Natural killer cell (primary cell): ENCODE results near the gene PKD1. TPM values are rescaled to one million over a fixed set of nuclear protein-coding genes. Genes with fewer than 3 reads are reported as not detected.
A peak's percentile ranks its signal among the peaks of the same experiment; 100 is the strongest.

Experiments used
- ATAC-seq, 3 donors: fragments of 150-1000 bp in 2 of 3; fragments of 200-7000 bp in 1 of 3; cut with Tn5 transposase; 1 replicate in 1 of 3; 2 replicates in 2 of 3; pipeline ENCODE4 v1.10.0; 2021; ENCODE audit warnings: mild to moderate bottlenecking in 2 of 3, moderate library complexity in 2 of 3
- DNase-seq, 2 donors: peaks; one replicate each; pipeline versions ENCODE4 v3.0.0 to v3.0.0-alpha.2; 2013 to 2021; ENCODE audit warnings: mixed read lengths in 1 of 2
- H3K27ac ChIP-seq: one replicate; pipeline ENCODE4 v1.5.1; 2013; ENCODE audit warnings: mild to moderate bottlenecking, low read length
- H3K27me3 ChIP-seq: one replicate; pipeline ENCODE4 v1.6.1; 2013; ENCODE audit warnings: low read length; ENCODE audit not compliant: control insufficient read depth, insufficient read depth
- H3K36me3 ChIP-seq: one replicate; pipeline ENCODE4 v1.6.1; 2013; ENCODE audit warnings: low read length; ENCODE audit not compliant: control insufficient read depth, insufficient read depth
- H3K4me1 ChIP-seq: one replicate; pipeline ENCODE4 v1.6.1; 2013; ENCODE audit warnings: low read length; ENCODE audit not compliant: control insufficient read depth, insufficient read depth
- H3K4me3 ChIP-seq: one replicate; pipeline ENCODE4 v1.5.1; 2013; ENCODE audit warnings: low read length
- H3K9me3 ChIP-seq: one replicate; pipeline ENCODE4 v1.6.1; 2013; ENCODE audit warnings: low read length; ENCODE audit not compliant: control insufficient read depth, insufficient read depth
- H3K27ac Mint-ChIP-seq, 2 donors: one replicate each; pipeline ENCODE4 v1.8.0; 2022; ENCODE audit warnings: mild to moderate bottlenecking in 2 of 2, mixed read lengths in 2 of 2, moderate library complexity in 1 of 2
- H3K27me3 Mint-ChIP-seq, 2 donors: one replicate each; pipeline ENCODE4 v1.8.0; 2022; ENCODE audit warnings: low read depth in 2 of 2, mixed read lengths in 2 of 2
- H3K36me3 Mint-ChIP-seq: one replicate; pipeline ENCODE4 v1.8.0; 2022; ENCODE audit warnings: mixed read lengths
- H3K4me1 Mint-ChIP-seq, 2 donors: one replicate each; pipeline ENCODE4 v1.8.0; 2022; ENCODE audit warnings: mixed read lengths in 2 of 2
- H3K4me3 Mint-ChIP-seq: one replicate; pipeline ENCODE4 v1.8.0; 2022; ENCODE audit warnings: mild to moderate bottlenecking, moderate library complexity, mixed read lengths
- H3K9me3 Mint-ChIP-seq, 2 donors: one replicate each; pipeline ENCODE4 v1.8.0; 2022; ENCODE audit warnings: mixed read lengths in 2 of 2
- WGBS: methylation state at CpG from one replicate; pipeline ENCODE4 v1.1.7; 2013; ENCODE audit warnings: missing lambda C conversion rate; ENCODE audit not compliant: insufficient coverage; 5-methylcytosine and 5-hydroxymethylcytosine counted together
- intact Hi-C: fragments of 100-400 bp; cut with micrococcal nuclease; formaldehyde crosslinking; loops from one replicate; pipeline ENCODE4 v1.14.2; 2022
- total RNA-seq, 4 donors: library from RNA; stranded (reverse); fragments of 120-200 nt in 1 of 4; gene quantifications; one replicate each; pipeline versions ENCODE4 v1.2.3 to v1.2.4, GENCODE V29; 2013 to 2022
- TF ChIP-seq, protein P1 (sequence below): fragments of 200-600 bp; IDR thresholded peaks from one replicate; pipeline ENCODE4 v1.8.0; 2022; ENCODE audit warnings: antibody characterized with exemption

Gene PKD1
- total RNA-seq, 3 donors from 2014 or later (not counting 1 experiment from before 2014, with no cell fraction given), result 87.0 to 105 (median 99.1) TPM

DNA sequence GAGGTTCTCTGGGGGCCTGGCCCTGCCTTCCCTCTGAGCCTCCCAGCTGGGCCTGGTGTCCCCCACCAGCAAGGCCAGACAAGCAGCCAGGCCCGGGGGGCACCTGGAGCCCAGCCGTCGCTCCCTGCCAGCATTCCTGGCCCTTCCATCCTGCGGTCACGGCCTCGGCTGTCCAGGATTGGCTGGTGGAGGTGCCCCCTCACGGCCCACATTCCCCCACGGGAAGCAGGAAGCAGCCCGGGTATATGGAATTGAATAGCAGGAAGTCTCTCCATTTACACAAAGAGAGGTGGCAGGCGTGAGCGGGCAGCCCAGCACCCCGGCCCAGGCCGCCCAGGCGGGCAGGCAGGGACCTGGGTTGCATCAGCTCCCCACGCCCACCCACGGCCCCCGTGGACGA is 34.4 kb upstream of the PKD1 start:
- H3K27ac ChIP-seq, result no peak overlapping the region
- no peaks in the 10 kb centered on the region for H3K9me3 Mint-ChIP-seq
- ATAC-seq (no peak), DNase-seq (no peak)
- no peaks in the 10 kb centered on the region for H3K27me3 ChIP-seq
- H3K27me3 Mint-ChIP-seq, result no peaks in the 10 kb centered on the region
- H3K27ac Mint-ChIP-seq, result no peak overlapping the region
- WGBS, result 87% methylated on average over 18 of the region's 18 CpGs
- no peaks in the 10 kb centered on the region for H3K4me1 ChIP-seq
- intact Hi-C loops, result no loop called here
- H3K9me3 ChIP-seq, result no peaks in the 10 kb centered on the region
- no peak overlapping the region for H3K4me3 ChIP-seq
- TF ChIP-seq, protein P1, sequence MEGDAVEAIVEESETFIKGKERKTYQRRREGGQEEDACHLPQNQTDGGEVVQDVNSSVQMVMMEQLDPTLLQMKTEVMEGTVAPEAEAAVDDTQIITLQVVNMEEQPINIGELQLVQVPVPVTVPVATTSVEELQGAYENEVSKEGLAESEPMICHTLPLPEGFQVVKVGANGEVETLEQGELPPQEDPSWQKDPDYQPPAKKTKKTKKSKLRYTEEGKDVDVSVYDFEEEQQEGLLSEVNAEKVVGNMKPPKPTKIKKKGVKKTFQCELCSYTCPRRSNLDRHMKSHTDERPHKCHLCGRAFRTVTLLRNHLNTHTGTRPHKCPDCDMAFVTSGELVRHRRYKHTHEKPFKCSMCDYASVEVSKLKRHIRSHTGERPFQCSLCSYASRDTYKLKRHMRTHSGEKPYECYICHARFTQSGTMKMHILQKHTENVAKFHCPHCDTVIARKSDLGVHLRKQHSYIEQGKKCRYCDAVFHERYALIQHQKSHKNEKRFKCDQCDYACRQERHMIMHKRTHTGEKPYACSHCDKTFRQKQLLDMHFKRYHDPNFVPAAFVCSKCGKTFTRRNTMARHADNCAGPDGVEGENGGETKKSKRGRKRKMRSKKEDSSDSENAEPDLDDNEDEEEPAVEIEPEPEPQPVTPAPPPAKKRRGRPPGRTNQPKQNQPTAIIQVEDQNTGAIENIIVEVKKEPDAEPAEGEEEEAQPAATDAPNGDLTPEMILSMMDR, result no peak
- no peak overlapping the region for H3K4me3 Mint-ChIP-seq
- peaks cover 35% of the 10 kb centered on the region for H3K36me3 ChIP-seq
- H3K36me3 Mint-ChIP-seq, result no peaks in the 10 kb centered on the region
- H3K4me1 Mint-ChIP-seq, result peaks cover 0 to 4% of the 10 kb centered on the region in 2 donors

GRCh38 chr16:2167068-2167638 is 31.5 kb upstream of the PKD1 start:
- peaks cover 0 to 5% of the 10 kb centered on the region in 2 donors for H3K4me1 Mint-ChIP-seq

GRCh38 chr16:2166263-2167067 is 30.8 kb upstream of the PKD1 start:
- no peaks in the 10 kb centered on the region for H3K9me3 ChIP-seq
- H3K27me3 ChIP-seq, result no peaks in the 10 kb centered on the region
- DNase-seq, result no peak
- intact Hi-C loops, result no loop called here
- ATAC-seq, result no peak
- peaks cover 0 to 10% of the 10 kb centered on the region in 2 donors for H3K4me1 Mint-ChIP-seq
- peaks cover 2% of the 10 kb centered on the region for H3K4me1 ChIP-seq
- no peak overlapping the region for H3K27ac ChIP-seq
- 98% methylated on average over 17 of the region's 17 CpGs for WGBS
- no peak overlapping the region for H3K4me3 Mint-ChIP-seq
- no peaks in the 10 kb centered on the region for H3K27me3 Mint-ChIP-seq
- no peak overlapping the region for H3K4me3 ChIP-seq
- TF ChIP-seq, protein P1, result no peak
- H3K9me3 Mint-ChIP-seq, result no peaks in the 10 kb centered on the region
- peak overlapping the region in 1 of 2 donors; percentile 71 for H3K27ac Mint-ChIP-seq
- no peaks in the 10 kb centered on the region for H3K36me3 Mint-ChIP-seq
- peaks cover 16% of the 10 kb centered on the region for H3K36me3 ChIP-seq

More at GRCh38 chr16:2167068-2167638, 31.5 kb upstream of the PKD1 start:
- TF ChIP-seq, protein P1, result no peak
- Mint-ChIP-seq H3K9me3 (no peaks in the 10 kb centered on the region), H3K27me3 (no peaks in the 10 kb centered on the region), H3K36me3 (no peaks in the 10 kb centered on the region), H3K27ac (peak overlapping the region in 1 of 2 donors; percentile 45), H3K4me3 (no peak overlapping the region)
- H3K27ac ChIP-seq, result no peak overlapping the region
- H3K4me3 ChIP-seq, result no peak overlapping the region
- no peaks in the 10 kb centered on the region for H3K4me1 ChIP-seq
- 95% methylated on average over 18 of the region's 18 CpGs for WGBS
- no peak for DNase-seq
- H3K27me3 ChIP-seq, result no peaks in the 10 kb centered on the region
- no peak for ATAC-seq
- H3K9me3 ChIP-seq, result no peaks in the 10 kb centered on the region
- H3K36me3 ChIP-seq, result peaks cover 21% of the 10 kb centered on the region
- intact Hi-C loops, result no loop called here
